Body of pancreas (tissue), 4 donors: ENCODE measurements around the gene PKP4. TPM values are rescaled to one million over a fixed set of nuclear protein-coding genes. Genes with fewer than 3 reads are reported as not detected.
A peak's percentile ranks its signal among the peaks of the same experiment; 100 is the strongest.

Experiments
- ATAC-seq: fragments of 150-250 bp; one replicate; pipeline ENCODE4 v1.9.1; 2016
- DNase-seq, 4 donors: peaks; one replicate each; pipeline ENCODE4 v3.0.0-alpha.2; 2019
- H3K27ac ChIP-seq, 4 donors: fragments of 200-600 bp; sonication (generic); 1 replicate in 3 of 4; 2 replicates in 1 of 4; pipeline versions ENCODE4 v1.5.1 to v1.6.1; 2016 to 2019; ENCODE audit warnings: mild to moderate bottlenecking in 1 of 4, mixed read lengths in 1 of 4, moderate library complexity in 1 of 4
- H3K27me3 ChIP-seq, 2 donors: fragments of 200-600 bp; sonication (generic); one replicate each; pipeline ENCODE4 v1.6.0; 2016; ENCODE audit warnings: mild to moderate bottlenecking in 1 of 2
- H3K36me3 ChIP-seq, 2 donors: fragments of 200-600 bp; sonication (generic); replicated peaks in 1 of 2; 2 replicates each; pipeline ENCODE4 v1.5.1; 2016; ENCODE audit warnings: low read depth in 2 of 2; ENCODE audit not compliant: insufficient read depth in 1 of 2
- H3K4me1 ChIP-seq: fragments of 200-600 bp; sonication (generic); one replicate; pipeline ENCODE4 v1.6.0; 2016
- H3K4me3 ChIP-seq, 2 donors: fragments of 200-600 bp; sonication (generic); 1 replicate in 1 of 2; 2 replicates in 1 of 2; pipeline ENCODE4 v1.5.1; 2016 to 2019
- H3K9me3 ChIP-seq, 3 donors: fragments of 200-600 bp; sonication (generic); 1 replicate in 2 of 3; 2 replicates in 1 of 3; pipeline ENCODE4 v1.5.1; 2016
- POLR2A ChIP-seq, 3 donors: fragments of 450-650 bp; IDR thresholded peaks; one replicate each; pipeline ENCODE4 v1.6.1; 2016; ENCODE audit warnings: antibody characterized with exemption in 3 of 3, mild to moderate bottlenecking in 2 of 3
- WGBS, 2 donors: methylation state at CpG; one replicate each; pipeline ENCODE4 v1.1.5; 2017; 5-methylcytosine and 5-hydroxymethylcytosine counted together
- intact Hi-C: fragments of 100-400 bp; cut with DNase I; formaldehyde crosslinking; loops from one replicate; pipeline ENCODE4 v1.15.1; 2023
- total RNA-seq, 2 donors: library from RNA; depleted of rRNA; stranded (reverse); fragments of >200 nt; gene quantifications; one replicate each; pipeline ENCODE4 v1.1.0, GENCODE V29; 2016
- TF ChIP-seq, protein P1 (sequence below), 7 experiments: fragments of 450-650 bp in 4 of 7; fragments of 200-600 bp in 3 of 7; sonication (generic) in 3 of 7; IDR thresholded peaks; one replicate each; pipeline ENCODE4 v1.5.1; 2016 to 2019; ENCODE audit warnings: antibody characterized with exemption in 7 of 7

The PKP4 gene
- total RNA-seq, 2 donors from 2014 or later, result 36.3 to 50.1 TPM

DNA sequence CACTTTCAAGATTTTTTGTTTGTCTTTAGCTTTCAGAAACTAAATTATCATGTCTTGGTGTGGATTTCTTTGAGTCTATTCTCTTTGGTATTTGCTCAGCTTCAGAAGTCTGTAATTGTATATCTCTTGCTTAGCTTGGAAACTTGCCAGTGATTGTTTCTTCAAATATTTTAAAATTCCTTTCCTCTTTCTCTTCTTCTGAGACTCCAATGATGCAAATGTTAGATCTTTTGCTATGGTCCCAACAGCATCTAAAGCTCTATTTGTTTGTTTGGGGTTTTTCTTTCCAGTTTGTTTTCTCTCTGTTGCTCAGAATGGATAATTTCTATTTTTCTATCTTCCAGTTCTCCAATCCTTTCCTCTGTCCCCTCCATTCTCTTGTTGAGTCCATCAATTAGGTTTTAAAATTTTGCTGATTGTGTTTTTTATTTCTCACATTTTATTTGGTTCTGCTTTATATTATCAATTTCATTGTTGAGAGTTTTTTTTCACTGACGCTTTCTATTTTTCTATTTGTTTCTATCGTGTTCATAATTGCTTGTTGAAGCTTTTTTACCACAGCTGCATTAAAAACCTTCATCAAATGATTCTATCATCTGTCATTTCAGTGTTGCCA lies 256.9 kb downstream of the PKP4 start:
- no peaks in the 10 kb centered on the region for H3K36me3 ChIP-seq
- ATAC-seq, result no peak
- TF ChIP-seq POLR2A (IDR thresholded peaks at IDR 0.05), result no peak
- TF ChIP-seq, protein P1, sequence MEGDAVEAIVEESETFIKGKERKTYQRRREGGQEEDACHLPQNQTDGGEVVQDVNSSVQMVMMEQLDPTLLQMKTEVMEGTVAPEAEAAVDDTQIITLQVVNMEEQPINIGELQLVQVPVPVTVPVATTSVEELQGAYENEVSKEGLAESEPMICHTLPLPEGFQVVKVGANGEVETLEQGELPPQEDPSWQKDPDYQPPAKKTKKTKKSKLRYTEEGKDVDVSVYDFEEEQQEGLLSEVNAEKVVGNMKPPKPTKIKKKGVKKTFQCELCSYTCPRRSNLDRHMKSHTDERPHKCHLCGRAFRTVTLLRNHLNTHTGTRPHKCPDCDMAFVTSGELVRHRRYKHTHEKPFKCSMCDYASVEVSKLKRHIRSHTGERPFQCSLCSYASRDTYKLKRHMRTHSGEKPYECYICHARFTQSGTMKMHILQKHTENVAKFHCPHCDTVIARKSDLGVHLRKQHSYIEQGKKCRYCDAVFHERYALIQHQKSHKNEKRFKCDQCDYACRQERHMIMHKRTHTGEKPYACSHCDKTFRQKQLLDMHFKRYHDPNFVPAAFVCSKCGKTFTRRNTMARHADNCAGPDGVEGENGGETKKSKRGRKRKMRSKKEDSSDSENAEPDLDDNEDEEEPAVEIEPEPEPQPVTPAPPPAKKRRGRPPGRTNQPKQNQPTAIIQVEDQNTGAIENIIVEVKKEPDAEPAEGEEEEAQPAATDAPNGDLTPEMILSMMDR (IDR thresholded peaks at IDR 0.05), result no peak
- no peaks in the 10 kb centered on the region for H3K4me1 ChIP-seq
- 88 to 90% methylated on average over 2 of the region's 2 CpGs for WGBS, 2 donors
- no peaks in the 10 kb centered on the region for H3K9me3 ChIP-seq
- no peak for DNase-seq
- no peaks in the 10 kb centered on the region for H3K27me3 ChIP-seq
- H3K4me3 ChIP-seq, result no peak overlapping the region
- H3K27ac ChIP-seq, result no peak overlapping the region
- intact Hi-C loops, result no loop called here

DNA sequence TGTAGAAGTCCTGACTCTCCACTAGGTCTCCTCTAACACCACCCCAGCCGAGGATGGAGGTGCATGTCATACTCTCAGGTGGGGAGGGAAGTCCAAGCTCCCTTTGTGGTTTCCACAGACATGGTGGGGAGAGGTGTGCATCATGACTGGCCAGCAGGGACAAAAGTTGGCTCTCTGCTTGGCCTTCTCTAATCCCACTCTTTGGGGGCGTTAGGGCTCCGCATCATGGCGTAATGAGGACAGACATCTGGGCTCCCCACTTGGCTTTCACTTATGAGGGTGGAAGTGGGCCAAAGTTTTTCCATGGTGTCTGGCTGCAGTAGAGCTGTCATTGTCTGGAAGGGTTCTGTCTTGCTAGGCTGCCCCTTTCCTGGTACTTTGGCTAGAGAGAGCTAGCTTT lies 257.7 kb downstream of the PKP4 start:
- WGBS, 2 donors, result 67 to 72% methylated on average over 3 to 4 of the region's 4 CpGs
- intact Hi-C loops, result no loop called here
- Histone ChIP-seq H3K27ac (no peak overlapping the region), H3K27me3 (no peaks in the 10 kb centered on the region), H3K36me3 (no peaks in the 10 kb centered on the region), H3K9me3 (no peaks in the 10 kb centered on the region), H3K4me3 (no peak overlapping the region), H3K4me1 (no peaks in the 10 kb centered on the region)
- no peak for TF ChIP-seq POLR2A (IDR thresholded peaks at IDR 0.05)
- TF ChIP-seq, protein P1 (IDR thresholded peaks at IDR 0.05), result no peak
- ATAC-seq (no peak), DNase-seq (no peak)

DNA sequence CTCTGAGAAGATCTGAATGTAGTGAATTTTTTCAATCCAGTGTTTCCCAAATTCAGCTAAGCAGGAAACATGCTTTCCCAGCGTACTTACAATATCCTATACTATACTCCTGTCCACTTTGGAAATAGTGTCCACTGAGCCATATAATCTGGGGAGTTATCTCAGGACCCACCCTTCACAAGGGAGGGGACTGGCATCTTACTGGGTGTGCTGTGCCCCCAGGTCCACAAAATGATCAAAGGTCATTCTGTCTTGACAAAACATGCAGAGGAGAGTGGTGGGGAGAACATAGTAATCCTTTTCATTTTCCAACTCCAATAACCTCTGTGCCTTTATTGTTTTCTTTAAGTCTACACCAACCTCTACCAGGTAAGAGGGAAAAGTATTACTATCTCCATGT lies 258.6 kb downstream of the PKP4 start:
- WGBS, 2 donors, result 86 to 87% methylated on average over 1 of the region's 1 CpG
- intact Hi-C loops, result no loop called here
- no peak for ATAC-seq

DNA sequence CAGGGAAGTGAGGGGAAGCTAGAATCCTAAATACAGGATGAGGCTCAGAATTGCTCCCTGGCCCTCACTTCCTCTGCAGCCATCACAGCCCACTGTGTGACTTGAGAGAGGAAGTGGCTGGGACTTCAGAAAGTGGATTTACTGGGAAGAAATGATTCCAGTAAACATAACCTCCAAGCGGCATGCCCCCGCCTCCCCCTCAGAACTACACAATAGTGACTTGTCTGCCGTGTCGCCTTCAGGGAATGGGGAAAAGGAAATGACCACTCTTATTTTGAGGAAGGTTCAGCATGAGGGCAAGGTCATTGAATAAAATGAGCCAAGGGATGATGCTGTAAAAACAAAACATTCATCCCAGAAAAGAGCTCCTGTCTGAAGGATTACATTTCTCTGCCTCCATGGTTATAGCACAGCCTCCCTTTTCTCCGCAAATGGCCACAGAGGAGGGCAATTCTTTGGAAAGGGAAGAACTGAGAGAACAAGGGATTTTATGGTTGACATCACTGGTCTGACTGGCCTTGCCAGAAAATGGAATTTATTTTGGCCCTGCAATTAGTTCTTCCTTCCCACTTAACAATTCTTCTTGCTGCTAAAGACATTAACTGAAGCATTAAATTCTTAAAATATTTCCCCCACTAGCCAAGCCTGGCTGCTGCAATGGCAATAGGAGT lies 259.5 kb downstream of the PKP4 start:
- Histone ChIP-seq H3K4me1 (no peaks in the 10 kb centered on the region), H3K4me3 (no peak overlapping the region), H3K27me3 (no peaks in the 10 kb centered on the region), H3K36me3 (no peaks in the 10 kb centered on the region), H3K9me3 (no peaks in the 10 kb centered on the region), H3K27ac (peak overlapping the region in 2 of 4 donors; percentile 34 to 42)
- peak in 1 of 4 donors; percentile 12 for DNase-seq
- WGBS, 2 donors, result 63 to 85% methylated on average over 5 of the region's 5 CpGs
- ATAC-seq, result peak; percentile 64
- intact Hi-C loops, result no loop called here
- TF ChIP-seq, protein P1 (IDR thresholded peaks at IDR 0.05), result no peak
- TF ChIP-seq POLR2A (IDR thresholded peaks at IDR 0.05), result no peak

More for the DNA sequence above, 258.6 kb downstream of the PKP4 start:
- Histone ChIP-seq H3K4me3 (no peak overlapping the region), H3K4me1 (no peaks in the 10 kb centered on the region), H3K27ac (peak overlapping the region in 2 of 4 donors; percentile 7 to 18), H3K9me3 (no peaks in the 10 kb centered on the region), H3K36me3 (no peaks in the 10 kb centered on the region), H3K27me3 (no peaks in the 10 kb centered on the region)
- no peak for DNase-seq
- TF ChIP-seq POLR2A (IDR thresholded peaks at IDR 0.05), result no peak
- TF ChIP-seq, protein P1 (IDR thresholded peaks at IDR 0.05), result no peak
